Neural cell (in vitro differentiated cells): ENCODE data around the gene PRKAG2. TPM values are rescaled to one million over a fixed set of nuclear protein-coding genes. Genes with fewer than 3 reads are reported as not detected.

ENCODE experiments used
- H2AFZ ChIP-seq: fragments of 200-600, 300-800 bp; sonication (generic), shearing (Covaris generic); 2 replicates; pipeline ENCODE4 v1.6.0; 2014; ENCODE audit warnings: low read depth, mild to moderate bottlenecking, antibody characterized with exemption, low read length, moderate library complexity
- H3F3A ChIP-seq: fragments of 200-600 bp; shearing (Covaris generic); 2 replicates; pipeline ENCODE4 v1.6.1; 2016; ENCODE audit warnings: mild to moderate bottlenecking, moderate library complexity, mixed read lengths, antibody characterized with exemption, low read length; ENCODE audit not compliant: insufficient read depth, poor library complexity, severe bottlenecking
- H3K27ac ChIP-seq: fragments of 200-600, 300-800 bp; sonication (generic), shearing (Covaris generic); 2 replicates; pipeline ENCODE4 v1.5.1; 2014; ENCODE audit warnings: mild to moderate bottlenecking, low read length, moderate library complexity
- H3K27me3 ChIP-seq: fragments of 300-800, 200-600 bp; sonication (generic), shearing (Covaris generic); 2 replicates; pipeline ENCODE4 v1.6.0; 2014; ENCODE audit warnings: mild to moderate bottlenecking, low read depth, low read length, moderate library complexity; ENCODE audit not compliant: insufficient read depth
- H3K36me3 ChIP-seq: fragments of 300-800, 200-600 bp; sonication (generic), shearing (Covaris generic); 2 replicates; pipeline ENCODE4 v1.5.1; 2014; ENCODE audit warnings: mild to moderate bottlenecking, antibody characterized with exemption, low read length, moderate library complexity; ENCODE audit not compliant: insufficient read depth
- H3K4me2 ChIP-seq: fragments of 300-800, 200-600 bp; sonication (generic), shearing (Covaris generic); 2 replicates; pipeline ENCODE4 v1.6.0; 2014; ENCODE audit warnings: mild to moderate bottlenecking, low read length
- H3K4me3 ChIP-seq: fragments of 300-800, 200-600 bp; sonication (generic), shearing (Covaris generic); 2 replicates; pipeline ENCODE4 v1.5.1; 2014; ENCODE audit warnings: mild to moderate bottlenecking, low read length, moderate library complexity
- H3K79me2 ChIP-seq: fragments of 200-600 bp; shearing (Covaris generic); replicated peaks from 2 replicates; pipeline ENCODE4 v1.6.0; 2014; ENCODE audit warnings: mild to moderate bottlenecking, low read length, moderate library complexity; ENCODE audit not compliant: insufficient read depth
- H3K9ac ChIP-seq: fragments of 300-800, 200-600 bp; sonication (generic), shearing (Covaris generic); 2 replicates; pipeline ENCODE4 v1.6.1; 2016; ENCODE audit warnings: mild to moderate bottlenecking, low read length, mixed read lengths
- H3K9me2 ChIP-seq: fragments of 200-600 bp; shearing (Covaris generic); 2 replicates; pipeline ENCODE4 v1.6.1; 2016; ENCODE audit warnings: mild to moderate bottlenecking, low read length, mixed read lengths; ENCODE audit not compliant: insufficient read depth
- H3K9me3 ChIP-seq: fragments of 200-600, 300-800 bp; sonication (generic), shearing (Covaris generic); 2 replicates; pipeline ENCODE4 v1.6.1; 2016; ENCODE audit warnings: mild to moderate bottlenecking, mixed run types, low read length, moderate library complexity, mixed read lengths
- H4K20me1 ChIP-seq: fragments of 200-600 bp; shearing (Covaris generic); 2 replicates; pipeline ENCODE4 v1.6.1; 2016; ENCODE audit warnings: mild to moderate bottlenecking, mixed run types; ENCODE audit not compliant: insufficient read depth
- EP300 ChIP-seq: fragments of 450-650 bp; conservative IDR thresholded peaks from 2 replicates; pipeline ENCODE4 v1.6.1; 2014; ENCODE audit warnings: antibody characterized with exemption, mild to moderate bottlenecking, moderate library complexity; ENCODE audit not compliant: poor library complexity, severe bottlenecking
- EZH2 ChIP-seq: fragments of 200-600, 300-800 bp; shearing (Covaris generic), sonication (generic); IDR thresholded peaks from 2 replicates; pipeline ENCODE4 v1.6.1; 2014; ENCODE audit warnings: antibody characterized with exemption, low read length, borderline replicate concordance, mild to moderate bottlenecking; ENCODE audit not compliant: insufficient read depth, poor library complexity, severe bottlenecking
- MXI1 ChIP-seq: fragments of 450-650 bp; conservative IDR thresholded peaks from 2 replicates; pipeline ENCODE4 v1.6.1; 2014; ENCODE audit warnings: antibody characterized with exemption, mild to moderate bottlenecking; ENCODE audit not compliant: poor library complexity, severe bottlenecking
- POLR2AphosphoS5 ChIP-seq: IDR thresholded peaks from 2 replicates; pipeline ENCODE4 v1.6.1; 2012
- RAD21 ChIP-seq: fragments of 450-650 bp; conservative IDR thresholded peaks from 2 replicates; pipeline ENCODE4 v1.6.1; 2014; ENCODE audit warnings: antibody characterized with exemption, mild to moderate bottlenecking, moderate library complexity
- SMC3 ChIP-seq: fragments of 450-650 bp; conservative IDR thresholded peaks from 2 replicates; pipeline ENCODE4 v1.6.1; 2014; ENCODE audit warnings: antibody characterized with exemption, mild to moderate bottlenecking, moderate library complexity; ENCODE audit not compliant: poor library complexity
- TAF1 ChIP-seq: IDR thresholded peaks from 2 replicates; pipeline ENCODE4 v1.6.1; 2012; ENCODE audit warnings: low read depth
- polyA plus RNA-seq: library from polyadenylated mRNA; depleted of rRNA; stranded (reverse); fragments of >200 nt; gene quantifications from 2 replicates; pipeline ENCODE4 v1.2.3, GENCODE V29; 2014
- TF ChIP-seq, protein P1 (sequence below): IDR thresholded peaks from 2 replicates; pipeline ENCODE4 v1.6.1; 2012; ENCODE audit warnings: borderline replicate concordance
- TF ChIP-seq, protein P2 (sequence below): fragments of 450-650 bp; IDR thresholded peaks from 2 replicates; pipeline ENCODE4 v1.5.1; 2014; ENCODE audit warnings: antibody characterized with exemption, mild to moderate bottlenecking, moderate library complexity; ENCODE audit not compliant: poor library complexity, severe bottlenecking

Gene PRKAG2
- polyA plus RNA-seq, 1 donor from 2014 or later: 22.9 TPM

GRCh38 chr7:151806204-151806603 lies 70.7 kb downstream of the PRKAG2 start:
- Histone ChIP-seq H3K4me2 (no peak overlapping the region), H3K79me2 (no peaks in the 10 kb centered on the region), H3K27me3 (no peaks in the 10 kb centered on the region), H3K9me3 (no peaks in the 10 kb centered on the region), H3K27ac (no peak overlapping the region), H2AFZ (no peak overlapping the region), H3K9me2 (no peaks in the 10 kb centered on the region), H3K4me3 (no peak overlapping the region), H3K9ac (no peak overlapping the region), H3K36me3 (no peaks in the 10 kb centered on the region), H3F3A (no peaks in the 10 kb centered on the region), H4K20me1 (no peaks in the 10 kb centered on the region)
- TF ChIP-seq SMC3 (no peak), POLR2AphosphoS5 (no peak), RAD21 (no peak), EP300 (no peak), EZH2 (no peak), MXI1 (no peak), TAF1 (no peak)
- TF ChIP-seq, protein P1, sequence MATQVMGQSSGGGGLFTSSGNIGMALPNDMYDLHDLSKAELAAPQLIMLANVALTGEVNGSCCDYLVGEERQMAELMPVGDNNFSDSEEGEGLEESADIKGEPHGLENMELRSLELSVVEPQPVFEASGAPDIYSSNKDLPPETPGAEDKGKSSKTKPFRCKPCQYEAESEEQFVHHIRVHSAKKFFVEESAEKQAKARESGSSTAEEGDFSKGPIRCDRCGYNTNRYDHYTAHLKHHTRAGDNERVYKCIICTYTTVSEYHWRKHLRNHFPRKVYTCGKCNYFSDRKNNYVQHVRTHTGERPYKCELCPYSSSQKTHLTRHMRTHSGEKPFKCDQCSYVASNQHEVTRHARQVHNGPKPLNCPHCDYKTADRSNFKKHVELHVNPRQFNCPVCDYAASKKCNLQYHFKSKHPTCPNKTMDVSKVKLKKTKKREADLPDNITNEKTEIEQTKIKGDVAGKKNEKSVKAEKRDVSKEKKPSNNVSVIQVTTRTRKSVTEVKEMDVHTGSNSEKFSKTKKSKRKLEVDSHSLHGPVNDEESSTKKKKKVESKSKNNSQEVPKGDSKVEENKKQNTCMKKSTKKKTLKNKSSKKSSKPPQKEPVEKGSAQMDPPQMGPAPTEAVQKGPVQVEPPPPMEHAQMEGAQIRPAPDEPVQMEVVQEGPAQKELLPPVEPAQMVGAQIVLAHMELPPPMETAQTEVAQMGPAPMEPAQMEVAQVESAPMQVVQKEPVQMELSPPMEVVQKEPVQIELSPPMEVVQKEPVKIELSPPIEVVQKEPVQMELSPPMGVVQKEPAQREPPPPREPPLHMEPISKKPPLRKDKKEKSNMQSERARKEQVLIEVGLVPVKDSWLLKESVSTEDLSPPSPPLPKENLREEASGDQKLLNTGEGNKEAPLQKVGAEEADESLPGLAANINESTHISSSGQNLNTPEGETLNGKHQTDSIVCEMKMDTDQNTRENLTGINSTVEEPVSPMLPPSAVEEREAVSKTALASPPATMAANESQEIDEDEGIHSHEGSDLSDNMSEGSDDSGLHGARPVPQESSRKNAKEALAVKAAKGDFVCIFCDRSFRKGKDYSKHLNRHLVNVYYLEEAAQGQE: no peak
- TF ChIP-seq, protein P2, sequence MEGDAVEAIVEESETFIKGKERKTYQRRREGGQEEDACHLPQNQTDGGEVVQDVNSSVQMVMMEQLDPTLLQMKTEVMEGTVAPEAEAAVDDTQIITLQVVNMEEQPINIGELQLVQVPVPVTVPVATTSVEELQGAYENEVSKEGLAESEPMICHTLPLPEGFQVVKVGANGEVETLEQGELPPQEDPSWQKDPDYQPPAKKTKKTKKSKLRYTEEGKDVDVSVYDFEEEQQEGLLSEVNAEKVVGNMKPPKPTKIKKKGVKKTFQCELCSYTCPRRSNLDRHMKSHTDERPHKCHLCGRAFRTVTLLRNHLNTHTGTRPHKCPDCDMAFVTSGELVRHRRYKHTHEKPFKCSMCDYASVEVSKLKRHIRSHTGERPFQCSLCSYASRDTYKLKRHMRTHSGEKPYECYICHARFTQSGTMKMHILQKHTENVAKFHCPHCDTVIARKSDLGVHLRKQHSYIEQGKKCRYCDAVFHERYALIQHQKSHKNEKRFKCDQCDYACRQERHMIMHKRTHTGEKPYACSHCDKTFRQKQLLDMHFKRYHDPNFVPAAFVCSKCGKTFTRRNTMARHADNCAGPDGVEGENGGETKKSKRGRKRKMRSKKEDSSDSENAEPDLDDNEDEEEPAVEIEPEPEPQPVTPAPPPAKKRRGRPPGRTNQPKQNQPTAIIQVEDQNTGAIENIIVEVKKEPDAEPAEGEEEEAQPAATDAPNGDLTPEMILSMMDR: no peak

- H3K36me3 ChIP-seq: no peaks in the 10 kb centered on the region
- H3K9ac ChIP-seq: no peak overlapping the region
- H3F3A ChIP-seq: no peaks in the 10 kb centered on the region
- H3K27me3 ChIP-seq: no peaks in the 10 kb centered on the region
- no peaks in the 10 kb centered on the region for H4K20me1 ChIP-seq
- no peaks in the 10 kb centered on the region for H3K79me2 ChIP-seq
- H3K27ac ChIP-seq: no peak overlapping the region
- H2AFZ ChIP-seq: no peak overlapping the region
- no peaks in the 10 kb centered on the region for H3K9me2 ChIP-seq
- no peak overlapping the region for H3K4me2 ChIP-seq
- TF ChIP-seq, protein P1: no peak
- TF ChIP-seq EP300 (no peak), EZH2 (no peak), MXI1 (no peak)
- no peaks in the 10 kb centered on the region for H3K9me3 ChIP-seq
- H3K4me3 ChIP-seq: no peak overlapping the region
These were observed 71.7 kb downstream of the PRKAG2 start for GRCh38 chr7:151805191-151805590.
